GM12864 (cell line): Measurements from ENCODE around the gene ANKRD30A.
"Not testable (repeated sequence)": the region's sequence is repeated elsewhere in the genome, so short reads cannot be mapped to it uniquely, and the experiment has no call there.

Source experiments
- DNase-seq: peaks from one replicate; pipeline ENCODE4 v3.0.0-alpha.2; 2011; ENCODE audit warnings: low read depth
- H3K4me3 ChIP-seq: 2 replicates; pipeline ENCODE4 v1.5.1; 2011; ENCODE audit warnings: mild to moderate bottlenecking, low read depth, low read length, control low read depth
- TF ChIP-seq, protein P1 (sequence below): IDR thresholded peaks from 2 replicates; pipeline ENCODE4 v1.5.1; 2011; ENCODE audit warnings: low read depth, mild to moderate bottlenecking, moderate library complexity, low read length, control low read depth, inconsistent platforms; ENCODE audit errors: missing control alignments

Gene ANKRD30A

DNA sequence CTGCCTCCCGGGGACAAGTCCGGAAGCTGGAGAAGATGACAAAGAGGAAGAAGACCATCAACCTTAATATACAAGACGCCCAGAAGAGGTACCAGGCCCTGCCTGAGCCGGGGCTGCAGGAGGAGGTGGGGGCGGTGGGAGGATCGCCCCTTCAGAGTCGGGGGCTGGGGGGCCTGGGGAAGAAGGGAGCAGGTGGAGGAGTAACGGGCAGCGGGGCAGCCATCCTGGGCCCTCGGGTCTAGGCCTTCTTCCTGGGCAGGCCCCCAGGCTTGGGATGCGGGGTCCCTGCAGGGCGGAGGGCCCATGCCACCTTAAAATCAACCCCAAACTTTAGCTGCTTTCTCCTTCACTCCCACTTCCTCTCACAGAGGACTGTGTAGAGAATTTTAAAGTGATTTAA is 523 bp downstream of the ANKRD30A start:
- no peak for DNase-seq
- TF ChIP-seq, protein P1, sequence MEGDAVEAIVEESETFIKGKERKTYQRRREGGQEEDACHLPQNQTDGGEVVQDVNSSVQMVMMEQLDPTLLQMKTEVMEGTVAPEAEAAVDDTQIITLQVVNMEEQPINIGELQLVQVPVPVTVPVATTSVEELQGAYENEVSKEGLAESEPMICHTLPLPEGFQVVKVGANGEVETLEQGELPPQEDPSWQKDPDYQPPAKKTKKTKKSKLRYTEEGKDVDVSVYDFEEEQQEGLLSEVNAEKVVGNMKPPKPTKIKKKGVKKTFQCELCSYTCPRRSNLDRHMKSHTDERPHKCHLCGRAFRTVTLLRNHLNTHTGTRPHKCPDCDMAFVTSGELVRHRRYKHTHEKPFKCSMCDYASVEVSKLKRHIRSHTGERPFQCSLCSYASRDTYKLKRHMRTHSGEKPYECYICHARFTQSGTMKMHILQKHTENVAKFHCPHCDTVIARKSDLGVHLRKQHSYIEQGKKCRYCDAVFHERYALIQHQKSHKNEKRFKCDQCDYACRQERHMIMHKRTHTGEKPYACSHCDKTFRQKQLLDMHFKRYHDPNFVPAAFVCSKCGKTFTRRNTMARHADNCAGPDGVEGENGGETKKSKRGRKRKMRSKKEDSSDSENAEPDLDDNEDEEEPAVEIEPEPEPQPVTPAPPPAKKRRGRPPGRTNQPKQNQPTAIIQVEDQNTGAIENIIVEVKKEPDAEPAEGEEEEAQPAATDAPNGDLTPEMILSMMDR, result no peak
- H3K4me3 ChIP-seq, result no peak overlapping the region

DNA sequence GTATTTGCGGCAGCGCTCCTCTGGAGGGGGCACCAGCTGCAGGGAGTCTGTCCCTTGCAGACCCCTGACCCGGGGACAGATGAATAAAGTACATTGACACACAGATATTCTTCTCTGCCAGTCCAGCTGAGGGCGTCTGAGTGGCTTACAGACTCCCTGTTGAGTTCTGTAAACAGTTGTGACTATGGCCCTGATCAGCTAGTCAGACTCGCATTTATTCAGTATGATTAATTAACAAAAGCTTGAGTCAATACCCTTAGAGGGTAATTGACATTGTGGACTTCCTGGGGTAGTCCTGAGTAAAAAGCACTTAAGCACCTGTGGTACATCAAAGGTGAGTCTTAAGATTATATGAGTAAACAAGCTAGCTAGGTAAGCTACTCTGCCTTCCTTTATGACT is 21.0 kb downstream of the ANKRD30A start:
- DNase-seq, result no peak
- no peak overlapping the region for H3K4me3 ChIP-seq
- TF ChIP-seq, protein P1, result no peak

DNA sequence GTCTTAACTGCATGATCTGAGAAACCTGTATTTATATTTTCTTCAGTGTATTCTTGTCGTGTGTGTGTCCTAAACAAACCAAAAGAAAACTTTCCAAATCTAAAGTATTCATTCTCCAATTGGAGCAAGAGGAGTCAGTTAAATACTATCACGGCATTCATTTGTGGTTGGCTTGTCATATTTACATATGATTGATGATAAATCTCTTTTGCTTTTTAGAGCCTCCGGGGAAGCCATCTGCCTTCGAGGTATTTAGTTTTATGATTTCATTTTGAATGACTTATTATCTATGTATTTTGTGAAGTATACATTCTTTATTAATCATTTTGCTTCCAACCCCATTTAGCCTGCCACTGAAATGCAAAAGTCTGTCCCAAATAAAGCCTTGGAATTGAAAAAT is 37.0 kb downstream of the ANKRD30A start:
- DNase-seq, H3K4me3 ChIP-seq: not testable (repeated sequence)

DNA sequence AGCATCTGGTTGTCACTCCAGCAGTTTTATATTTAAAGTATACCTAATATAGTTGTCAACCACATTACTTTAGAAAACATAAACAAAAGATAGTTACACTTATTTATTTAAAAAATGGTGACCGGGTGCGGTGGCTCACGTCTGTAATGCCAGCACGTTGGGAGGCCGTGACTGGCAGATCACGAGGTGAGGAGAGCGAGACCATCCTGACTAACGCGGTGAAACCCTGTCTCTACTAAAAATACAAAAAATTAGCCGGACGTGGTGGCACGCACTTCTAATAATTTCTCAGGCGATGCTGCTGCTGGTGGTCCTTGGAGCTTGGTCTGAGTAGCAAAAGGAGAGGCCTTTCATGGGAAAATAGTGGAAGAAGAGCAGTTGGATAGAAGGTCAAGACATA is 46.5 kb downstream of the ANKRD30A start:
- not testable (repeated sequence) for H3K4me3 ChIP-seq, DNase-seq

DNA sequence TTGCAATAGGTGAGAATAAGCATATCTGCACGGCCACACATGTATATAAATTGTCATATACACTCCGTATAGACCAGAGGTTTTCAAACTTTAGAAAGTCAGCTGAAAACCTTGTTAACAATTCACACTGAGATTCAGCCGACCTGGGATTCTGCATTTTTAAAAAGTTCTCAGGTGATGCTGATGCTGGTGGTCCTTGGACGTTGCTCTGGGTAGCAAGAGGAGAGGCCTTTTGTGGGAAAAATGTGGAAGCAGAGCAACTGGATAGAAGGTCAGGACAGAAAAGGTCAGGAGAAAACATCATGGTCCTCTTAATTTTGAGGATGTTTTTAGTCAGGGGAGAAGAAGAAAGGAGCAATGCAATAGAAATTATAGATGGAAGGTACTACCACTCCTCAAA is 52.9 kb downstream of the ANKRD30A start:
- not testable (repeated sequence) for H3K4me3 ChIP-seq, DNase-seq

DNA sequence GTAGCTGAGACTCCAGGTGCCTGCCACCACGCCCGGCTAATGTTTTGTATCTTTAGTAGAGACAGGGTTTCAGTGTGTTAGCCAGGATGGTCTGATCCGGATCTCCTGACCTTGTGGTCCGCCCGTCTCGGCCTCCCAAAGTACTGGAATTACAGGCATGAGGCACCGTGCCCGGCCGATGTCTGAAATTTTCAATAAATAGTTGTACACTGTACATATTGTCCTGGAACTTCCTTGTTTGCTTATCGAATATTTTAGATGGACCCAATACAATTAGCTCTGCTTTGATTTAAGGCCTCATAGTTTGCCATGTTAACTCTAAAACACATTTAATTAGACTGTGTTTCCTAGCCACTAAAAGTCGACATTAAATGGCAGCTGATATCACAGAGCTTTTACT is 57.3 kb downstream of the ANKRD30A start:
- not testable (repeated sequence) for H3K4me3 ChIP-seq, DNase-seq

DNA sequence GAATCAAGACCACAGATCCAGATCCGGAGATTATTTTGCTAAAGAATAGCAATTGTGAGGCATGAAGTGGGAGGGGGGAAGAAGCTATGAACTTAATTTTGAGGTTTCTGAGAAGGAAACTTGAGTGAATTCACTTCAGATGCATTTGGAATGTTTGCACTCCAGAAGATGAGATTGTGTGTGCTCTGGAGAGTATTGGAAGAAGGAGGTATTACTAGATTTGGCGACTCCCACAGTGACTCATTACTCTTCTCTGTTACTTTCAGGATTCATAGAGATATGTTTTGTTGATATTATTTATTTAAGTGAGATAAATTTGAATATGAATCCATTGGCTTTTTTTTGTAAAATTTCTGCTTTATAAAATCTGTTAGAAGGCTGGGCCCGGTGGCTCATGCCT is 80.7 kb downstream of the ANKRD30A start:
- no peak for DNase-seq
- no peak overlapping the region for H3K4me3 ChIP-seq
- TF ChIP-seq, protein P1, result no peak

DNA sequence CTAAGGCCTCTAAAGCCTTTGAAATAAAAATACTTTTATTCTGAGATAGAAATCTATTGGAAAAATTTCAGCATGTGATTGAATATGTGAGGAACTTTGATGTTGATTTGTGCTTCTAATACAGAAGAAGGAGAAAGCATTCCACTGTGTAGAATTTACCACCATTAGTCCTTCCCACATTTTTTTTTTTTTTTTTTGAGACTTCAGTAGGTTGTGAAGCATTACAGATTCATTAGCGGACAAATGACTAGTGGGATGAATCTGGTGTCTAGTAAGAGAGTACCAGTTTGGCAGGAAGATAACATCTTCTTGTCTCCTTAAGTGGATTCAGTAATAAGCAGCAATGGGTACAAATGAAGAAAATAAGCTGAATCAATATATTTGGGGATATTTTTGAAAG is 95.5 kb downstream of the ANKRD30A start:
- no peak overlapping the region for H3K4me3 ChIP-seq
- no peak for DNase-seq
- TF ChIP-seq, protein P1, result no peak

DNA sequence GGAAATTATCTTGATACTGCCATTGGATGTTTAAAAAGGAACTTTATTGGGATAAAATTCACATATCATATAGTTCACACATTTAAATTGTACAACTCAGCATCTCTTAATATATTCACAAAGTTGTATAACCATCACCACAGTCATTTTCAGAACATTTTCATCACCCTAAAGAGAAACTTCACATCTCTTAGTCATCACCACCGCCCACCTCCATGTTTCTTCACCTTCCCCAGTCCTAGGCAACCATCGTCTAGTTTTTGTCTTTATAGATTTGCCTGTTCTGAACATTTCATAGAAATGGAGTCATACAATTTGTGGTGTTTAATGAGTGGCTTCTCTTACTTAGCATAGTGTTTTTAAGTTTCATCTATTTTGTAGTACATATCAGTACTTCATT is 96.6 kb downstream of the ANKRD30A start:
- DNase-seq, result no peak
- H3K4me3 ChIP-seq, result no peak overlapping the region
- TF ChIP-seq, protein P1, result no peak
